ENCODE data around the gene CALCOCO2. TPM values are rescaled to one million over a fixed set of nuclear protein-coding genes. Genes with fewer than 3 reads are reported as not detected.
"Not testable (repeated sequence)": the region's sequence is repeated elsewhere in the genome, so short reads cannot be mapped to it uniquely, and the experiment has no call there.

Gene CALCOCO2
- total and polyA plus RNA-seq, 11 donors: 102 to 322 (median 222) TPM

DNA sequence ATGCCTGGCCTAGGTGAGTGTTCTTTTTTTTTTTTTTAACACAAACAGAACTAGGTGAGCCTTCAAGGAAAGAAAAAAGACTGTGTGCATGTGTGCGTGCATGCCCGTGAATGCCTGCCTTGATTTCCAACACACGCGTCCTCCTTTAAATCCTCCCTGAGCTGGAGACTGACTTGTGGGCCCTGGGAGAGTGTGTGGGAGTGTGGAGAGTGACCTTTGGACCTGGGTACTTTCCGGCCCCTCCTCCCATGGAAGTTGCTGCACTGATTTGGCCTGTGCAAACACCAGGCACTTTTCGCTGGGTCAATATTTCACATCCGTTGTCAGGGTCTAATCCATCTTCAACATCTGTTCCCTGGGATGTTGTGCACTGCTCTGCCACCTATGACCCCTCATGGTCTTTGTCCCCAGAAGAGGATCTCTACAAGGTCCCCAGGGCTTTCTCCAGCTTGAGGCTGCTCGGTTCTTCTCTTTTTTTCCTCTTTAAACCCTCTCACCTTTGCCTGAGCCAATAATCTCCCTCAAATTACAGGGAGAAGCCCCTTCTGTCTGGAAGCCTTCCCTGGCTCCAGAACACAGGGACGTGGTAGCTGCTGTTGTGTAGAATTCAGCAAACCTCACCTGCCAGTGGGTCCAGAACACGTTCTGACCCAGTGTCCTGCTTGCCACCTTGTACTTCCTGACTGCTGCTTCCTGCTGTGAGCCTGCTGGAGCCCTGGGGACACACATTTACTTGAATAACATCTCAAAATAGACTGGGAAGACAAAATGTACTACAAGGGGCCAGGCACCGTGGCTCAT, 40.9 kb downstream of the CALCOCO2 start:
- Histone ChIP-seq H3K36me3 (peaks cover 0 to under 1% (median 0%) of the 10 kb centered on the region in 9 donors), H3K4me3 (no peak overlapping the region), H3K27ac (peak overlapping the region; percentile 56 to 85 (median 72)), H3K9me3 (no peaks in the 10 kb centered on the region), H3K27me3 (no peaks in the 10 kb centered on the region), H3K4me1 (peaks cover 8 to 51% (median 40%) of the 10 kb centered on the region in 12 donors)
- ATAC-seq: peak; percentile 58 to 80 (median 66)
- WGBS, 4 donors: 36 to 54% (median 48%) methylated on average over 11 of the region's 11 CpGs
- DNase-seq: peak in 4 of 5 donors; percentile 33 to 57 (median 48)
- intact Hi-C loops (cut with DNase I): loop anchor here in 1 of 10 donors (2.0 kb wide), 1 partner anchor 31 kb away; no protein-coding TSS in a partner anchor
- TF ChIP-seq POLR2A (IDR thresholded peaks at IDR 0.05): no peak
- TF ChIP-seq, protein P1, sequence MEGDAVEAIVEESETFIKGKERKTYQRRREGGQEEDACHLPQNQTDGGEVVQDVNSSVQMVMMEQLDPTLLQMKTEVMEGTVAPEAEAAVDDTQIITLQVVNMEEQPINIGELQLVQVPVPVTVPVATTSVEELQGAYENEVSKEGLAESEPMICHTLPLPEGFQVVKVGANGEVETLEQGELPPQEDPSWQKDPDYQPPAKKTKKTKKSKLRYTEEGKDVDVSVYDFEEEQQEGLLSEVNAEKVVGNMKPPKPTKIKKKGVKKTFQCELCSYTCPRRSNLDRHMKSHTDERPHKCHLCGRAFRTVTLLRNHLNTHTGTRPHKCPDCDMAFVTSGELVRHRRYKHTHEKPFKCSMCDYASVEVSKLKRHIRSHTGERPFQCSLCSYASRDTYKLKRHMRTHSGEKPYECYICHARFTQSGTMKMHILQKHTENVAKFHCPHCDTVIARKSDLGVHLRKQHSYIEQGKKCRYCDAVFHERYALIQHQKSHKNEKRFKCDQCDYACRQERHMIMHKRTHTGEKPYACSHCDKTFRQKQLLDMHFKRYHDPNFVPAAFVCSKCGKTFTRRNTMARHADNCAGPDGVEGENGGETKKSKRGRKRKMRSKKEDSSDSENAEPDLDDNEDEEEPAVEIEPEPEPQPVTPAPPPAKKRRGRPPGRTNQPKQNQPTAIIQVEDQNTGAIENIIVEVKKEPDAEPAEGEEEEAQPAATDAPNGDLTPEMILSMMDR (IDR thresholded peaks at IDR 0.05): no peak

DNA sequence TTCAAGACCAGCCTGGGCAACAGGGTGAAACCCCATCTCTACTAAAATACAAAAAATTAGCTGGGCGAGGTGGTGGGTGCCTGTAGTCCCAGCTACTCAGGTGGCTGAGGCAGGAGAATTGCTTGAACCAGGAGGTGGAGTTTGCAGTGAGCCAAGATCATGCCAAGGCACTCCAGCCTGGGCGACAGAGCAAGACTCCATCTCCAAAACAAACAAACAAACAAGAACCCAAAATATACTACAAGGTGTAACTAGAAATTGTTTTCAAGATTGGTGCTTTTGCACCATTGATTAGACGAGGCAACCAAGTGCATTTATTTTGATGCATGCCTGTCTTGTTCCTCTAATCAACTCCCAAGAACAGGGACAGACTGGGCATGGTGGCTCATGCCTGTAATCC, 41.6 kb downstream of the CALCOCO2 start:
- Histone ChIP-seq H3K4me1 (peaks cover 8 to 51% (median 40%) of the 10 kb centered on the region in 12 donors), H3K27ac (peak overlapping the region; percentile 56 to 85 (median 72))
- not testable (repeated sequence) for H3K4me3 ChIP-seq, H3K36me3 ChIP-seq, ATAC-seq, H3K27me3 ChIP-seq, DNase-seq, H3K9me3 ChIP-seq
- intact Hi-C loops (cut with DNase I): loop anchor here in 1 of 10 donors (2.0 kb wide), 1 partner anchor 32 kb away; no protein-coding TSS in a partner anchor
- 73 to 90% (median 82%) methylated on average over 3 of the region's 3 CpGs for WGBS, 4 donors

DNA sequence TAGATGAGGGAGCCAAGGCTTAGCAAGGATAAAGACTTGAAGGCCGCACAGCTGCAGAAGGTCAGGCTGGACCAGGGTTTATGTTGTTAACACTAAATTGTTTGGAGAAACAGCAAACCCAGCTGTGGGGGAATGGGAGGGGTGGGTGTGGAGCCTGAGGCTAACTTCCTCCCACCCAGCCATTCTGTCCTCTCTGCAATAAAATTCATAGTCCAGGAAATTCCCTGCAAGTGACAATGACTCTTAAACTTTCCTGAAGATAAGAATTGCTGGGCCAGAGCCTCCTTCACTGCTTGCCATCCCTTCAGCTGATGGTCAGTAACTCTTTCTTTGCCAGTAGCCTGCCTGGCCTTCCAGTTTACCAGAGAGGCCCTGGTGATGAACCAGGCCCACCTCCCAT, 42.4 kb downstream of the CALCOCO2 start:
- no peaks in the 10 kb centered on the region for H3K27me3 ChIP-seq
- H3K4me3 ChIP-seq: no peak overlapping the region
- ATAC-seq (peak; percentile 34 to 71 (median 50)), DNase-seq (peak in 4 of 5 donors; percentile 32 to 56 (median 48))
- WGBS, 4 donors: 35 to 55% (median 47%) methylated on average over 1 of the region's 1 CpG
- H3K27ac ChIP-seq: peak overlapping the region; percentile 60 to 85 (median 72)
- no peaks in the 10 kb centered on the region for H3K36me3 ChIP-seq
- peaks cover 8 to 51% (median 40%) of the 10 kb centered on the region in 12 donors for H3K4me1 ChIP-seq
- no peaks in the 10 kb centered on the region for H3K9me3 ChIP-seq
- TF ChIP-seq POLR2A (IDR thresholded peaks at IDR 0.05): no peak
- TF ChIP-seq, protein P1 (IDR thresholded peaks at IDR 0.05): no peak
- intact Hi-C loops (cut with DNase I): loop anchor here in 1 of 10 donors (2.0 kb wide), 1 partner anchor 32 kb away; no protein-coding TSS in a partner anchor

DNA sequence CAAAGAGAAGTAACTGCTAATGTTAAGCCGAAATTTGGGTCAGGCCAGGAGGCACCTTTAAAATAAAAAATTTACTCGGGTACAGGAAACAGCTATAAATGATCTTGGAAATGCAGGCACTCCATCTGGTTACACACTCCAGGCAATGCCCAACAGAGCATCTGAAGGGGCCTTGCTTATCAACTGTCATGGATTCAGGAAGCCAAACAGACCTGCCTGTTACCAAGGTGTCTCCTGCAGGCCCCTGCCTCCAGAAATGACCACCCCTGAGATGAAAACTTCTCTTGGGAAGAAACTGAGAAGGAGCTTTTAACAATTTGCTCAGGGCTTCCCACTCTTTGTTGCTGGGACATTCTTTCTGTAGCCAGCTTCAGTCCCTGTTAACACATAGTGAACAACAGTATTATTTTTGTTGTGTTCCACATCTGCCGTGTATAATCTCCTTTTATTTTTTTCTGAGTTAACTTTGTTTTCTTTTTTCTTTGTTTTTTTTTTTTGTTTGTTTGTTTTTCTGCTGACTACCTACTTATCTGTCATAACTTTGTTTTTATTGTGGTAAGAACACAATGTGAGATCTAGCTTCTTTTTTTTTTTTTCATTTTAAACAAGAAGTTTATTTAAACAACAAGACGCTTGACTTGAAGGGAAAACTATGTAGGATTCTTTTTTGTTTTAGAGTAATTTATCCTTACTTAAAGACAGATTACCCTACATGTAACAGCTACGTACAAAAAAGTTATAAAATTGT, 43.0 kb downstream of the CALCOCO2 start:
- intact Hi-C loops (cut with DNase I): loop anchor here in 1 of 10 donors (2.0 kb wide), 1 partner anchor 33 kb away; no protein-coding TSS in a partner anchor
- H3K4me3 ChIP-seq: no peak overlapping the region
- H3K4me1 ChIP-seq: peaks cover 8 to 51% (median 40%) of the 10 kb centered on the region in 12 donors
- H3K27me3 ChIP-seq: no peaks in the 10 kb centered on the region
- H3K27ac ChIP-seq: peak overlapping the region; percentile 31 to 78 (median 69)
- no peaks in the 10 kb centered on the region for H3K9me3 ChIP-seq
- 50 to 60% (median 55%) methylated on average over 5 of the region's 5 CpGs for WGBS, 4 donors
- ATAC-seq: no peak
- DNase-seq: no peak
- H3K36me3 ChIP-seq: no peaks in the 10 kb centered on the region
- TF ChIP-seq POLR2A (IDR thresholded peaks at IDR 0.05): no peak
- TF ChIP-seq, protein P1 (IDR thresholded peaks at IDR 0.05): no peak

All from heart left ventricle (tissue), 16 donors.